ELF-1 (cell line): Measurements from ENCODE around the gene B4GALNT2.
"Not testable (repeated sequence)": the region's sequence is repeated elsewhere in the genome, so short reads cannot be mapped to it uniquely, and the experiment has no call there.

ENCODE experiments used
- DNase-seq: peaks from one replicate; pipeline ENCODE4 v3.0.0-alpha.2; 2016; ENCODE audit warnings: low read depth, low spot score

The B4GALNT2 gene

GRCh38 chr17:49132699-49133364 is at the start of gene B4GALNT2:
TSS of gene B4GALNT2 (plus strand) at chr17:49132769. CDS start at chr17:49132793, 24 bp downstream.
- peak; percentile 61 for DNase-seq

- DNase-seq = not testable (repeated sequence)
Observed at GRCh38 chr17:49085046-49085445, 47.5 kb upstream of the B4GALNT2 start.

- no peak for DNase-seq
Observed at GRCh38 chr17:49085565-49086315, 46.8 kb upstream of the B4GALNT2 start.

- DNase-seq = no peak
Observed at GRCh38 chr17:49086316-49086605, 46.3 kb upstream of the B4GALNT2 start.

GRCh38 chr17:49086649-49087048 is 45.9 kb upstream of the B4GALNT2 start:
- DNase-seq = peak; percentile 9

- DNase-seq = no peak
Observed at GRCh38 chr17:49089094-49089493, 43.5 kb upstream of the B4GALNT2 start.

- DNase-seq = no peak
Observed at GRCh38 chr17:49090878-49091594, 41.5 kb upstream of the B4GALNT2 start.

- no peak for DNase-seq
Observed at GRCh38 chr17:49093131-49093530, 39.4 kb upstream of the B4GALNT2 start.

GRCh38 chr17:49100601-49101000 is 32.0 kb upstream of the B4GALNT2 start:
- DNase-seq = no peak

GRCh38 chr17:49101054-49101534 is 31.5 kb upstream of the B4GALNT2 start:
- DNase-seq = no peak

GRCh38 chr17:49103360-49103759 is 29.2 kb upstream of the B4GALNT2 start:
- DNase-seq = not testable (repeated sequence)

- DNase-seq = no peak
Observed at GRCh38 chr17:49104511-49105074, 28.0 kb upstream of the B4GALNT2 start.

- peak; percentile 86 for DNase-seq
Observed at GRCh38 chr17:49106321-49107210, 26.0 kb upstream of the B4GALNT2 start.

GRCh38 chr17:49107211-49107557 is 25.4 kb upstream of the B4GALNT2 start:
- DNase-seq = no peak

- no peak for DNase-seq
Observed at GRCh38 chr17:49108318-49108717, 24.3 kb upstream of the B4GALNT2 start.

GRCh38 chr17:49110509-49110908 is 22.1 kb upstream of the B4GALNT2 start:
- no peak for DNase-seq

GRCh38 chr17:49111934-49112333 is 20.6 kb upstream of the B4GALNT2 start:
- DNase-seq = no peak

GRCh38 chr17:49112936-49113335 is 19.6 kb upstream of the B4GALNT2 start:
- DNase-seq = no peak

- no peak for DNase-seq
Observed at GRCh38 chr17:49114703-49115102, 17.9 kb upstream of the B4GALNT2 start.

GRCh38 chr17:49117587-49118230 is 14.9 kb upstream of the B4GALNT2 start:
- DNase-seq = peak; percentile 17

- no peak for DNase-seq
Observed at GRCh38 chr17:49120166-49120565, 12.4 kb upstream of the B4GALNT2 start.
